GM21390 (cell line): ENCODE data around the gene SEC14L1.
"Not testable (repeated sequence)": the region's sequence is repeated elsewhere in the genome, so short reads cannot be mapped to it uniquely, and the experiment has no call there.

ENCODE experiments used
- ATAC-seq: cut with Tn5 transposase; IDR thresholded peaks from one replicate; pipeline ENCODE4 v1.9.1; 2021; ENCODE audit not compliant: unreplicated experiment

SEC14L1 gene

DNA sequence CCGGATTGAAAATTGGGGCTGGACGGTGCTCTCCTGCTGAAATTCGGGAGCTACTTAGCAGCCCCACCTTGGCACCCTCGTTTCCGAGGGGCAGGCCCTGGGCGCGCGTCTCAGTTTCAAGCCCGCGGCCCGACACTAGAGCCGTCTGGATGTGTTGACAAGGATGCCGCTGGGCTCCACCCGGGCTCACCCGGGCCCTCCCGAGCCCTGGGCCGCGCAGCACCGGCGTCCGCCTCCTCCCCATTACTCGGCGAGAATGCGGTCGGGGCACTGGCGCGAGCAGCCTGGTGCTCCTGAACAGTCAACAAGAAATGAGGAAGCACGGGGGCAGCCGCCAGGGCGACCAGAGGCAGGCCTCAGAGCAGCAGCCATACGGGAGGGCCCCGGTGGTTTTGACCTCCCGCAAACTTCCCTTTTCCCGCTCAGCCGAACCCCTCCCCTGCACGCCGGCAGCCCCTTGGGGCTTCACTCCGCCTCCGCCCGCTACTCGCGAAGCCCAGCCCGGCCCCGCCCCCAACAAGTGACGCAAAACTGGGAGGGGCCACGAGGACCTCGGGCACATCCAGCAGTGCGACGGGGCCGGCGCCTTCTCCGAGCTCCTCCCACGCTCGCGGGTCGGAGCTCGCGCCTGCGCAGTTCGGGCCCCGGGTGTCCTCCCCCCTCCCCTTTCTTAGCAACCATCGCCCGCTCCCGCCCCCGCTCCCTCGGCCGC lies 447 bp upstream of the SEC14L1 start:
- peak; percentile 82 for ATAC-seq

- ATAC-seq = no peak
Observed at GRCh38 chr17:77141846-77142449, 1.2 kb downstream of the SEC14L1 start.

GRCh38 chr17:77142689-77143088 lies 1.9 kb downstream of the SEC14L1 start:
- no peak for ATAC-seq

- no peak for ATAC-seq
Observed at GRCh38 chr17:77143306-77143705, 2.5 kb downstream of the SEC14L1 start.

GRCh38 chr17:77144227-77144626 lies 3.5 kb downstream of the SEC14L1 start:
- no peak for ATAC-seq

GRCh38 chr17:77145224-77145611 lies 4.4 kb downstream of the SEC14L1 start:
- no peak for ATAC-seq

GRCh38 chr17:77145612-77146245 lies 5.0 kb downstream of the SEC14L1 start:
- ATAC-seq = no peak

DNA sequence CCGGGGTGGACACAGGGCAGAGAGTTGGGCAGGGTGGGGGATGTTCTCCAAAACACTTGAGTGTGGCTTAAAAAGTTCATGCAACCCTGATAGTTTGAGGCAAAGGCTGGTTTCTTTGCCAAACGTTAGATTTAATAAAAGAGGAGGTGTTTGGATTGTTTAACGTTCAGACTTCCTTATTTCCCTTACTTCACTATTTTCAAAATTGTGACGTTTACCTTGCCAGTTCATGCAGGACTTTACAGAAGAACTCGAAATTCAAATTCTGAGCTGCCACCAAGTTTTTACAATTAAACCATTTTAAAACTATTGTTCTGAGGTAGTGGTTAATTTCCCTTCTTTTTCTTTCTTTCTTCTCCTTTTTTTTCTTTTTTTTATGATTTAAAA lies 5.5 kb downstream of the SEC14L1 start:
- no peak for ATAC-seq

DNA sequence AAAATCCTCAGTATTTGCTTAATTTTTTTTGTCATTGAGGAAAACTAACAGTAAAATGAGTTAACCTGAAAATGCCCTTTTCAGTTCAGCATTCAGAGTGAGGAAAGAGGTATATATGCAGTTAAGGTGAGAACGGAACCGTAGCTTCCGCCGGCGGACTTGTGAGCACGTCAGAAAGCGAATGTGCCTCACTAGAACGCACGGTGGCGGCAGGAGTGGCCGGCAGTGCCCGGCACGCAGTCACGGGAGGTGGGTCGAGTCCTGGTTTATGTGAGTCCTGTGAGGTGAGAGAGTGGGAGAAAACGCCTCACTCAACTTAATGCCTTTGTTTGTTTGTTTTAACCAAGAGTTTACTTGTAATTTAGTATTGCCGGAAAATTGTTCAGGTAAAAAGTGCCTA lies 6.1 kb downstream of the SEC14L1 start:
- ATAC-seq = no peak

DNA sequence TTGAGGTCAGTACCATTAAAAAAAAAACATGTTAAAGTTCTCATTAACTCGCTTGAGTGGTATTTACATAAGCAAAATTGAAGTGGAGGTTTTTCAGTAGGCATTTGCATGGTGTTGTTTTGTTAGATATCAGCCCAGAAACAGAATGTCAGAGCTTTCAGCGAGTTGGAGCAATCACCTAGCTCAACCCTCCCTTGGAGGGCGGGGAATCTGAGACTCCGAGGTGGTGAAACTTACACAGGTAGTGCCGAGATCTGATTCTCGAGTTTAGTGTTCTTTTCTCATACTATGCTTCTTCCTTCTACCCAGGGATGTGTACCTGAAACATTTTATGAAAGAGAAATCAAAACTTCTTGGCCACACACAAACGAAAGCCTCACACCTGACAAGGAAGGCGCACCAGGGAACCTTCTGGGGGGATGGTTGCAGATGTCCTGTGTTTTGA lies 6.6 kb downstream of the SEC14L1 start:
- ATAC-seq = peak; percentile 60

- no peak for ATAC-seq
Observed at GRCh38 chr17:77148077-77148939, 7.5 kb downstream of the SEC14L1 start.

DNA sequence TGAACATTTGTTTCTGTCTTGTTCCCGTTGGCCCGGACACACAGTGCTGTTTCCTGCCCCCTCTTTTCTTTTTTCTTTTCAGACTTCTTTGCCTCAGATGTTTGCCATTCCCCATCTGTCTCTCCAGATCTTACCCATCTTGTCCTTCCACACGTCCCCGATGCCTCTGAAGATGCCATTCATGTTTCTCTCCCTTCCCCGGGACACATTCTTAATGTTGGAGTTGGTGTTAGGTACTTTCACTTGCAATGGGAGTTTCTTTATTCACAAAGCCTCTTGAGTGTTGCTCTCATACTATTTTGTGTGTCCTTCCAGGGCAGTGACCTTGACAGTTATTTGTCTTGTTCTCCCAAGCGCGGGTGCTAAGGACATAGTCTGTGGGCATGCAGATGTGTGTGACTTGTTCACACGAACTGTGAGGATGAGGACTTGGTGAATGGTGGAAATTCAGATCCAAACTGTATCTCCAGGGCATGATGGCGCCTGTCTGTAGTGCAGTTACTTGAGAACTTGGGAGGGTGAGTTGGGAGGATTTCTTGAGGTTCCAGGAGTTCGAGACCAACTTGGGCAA lies 8.3 kb downstream of the SEC14L1 start:
- no peak for ATAC-seq

- ATAC-seq = no peak
Observed at GRCh38 chr17:77150196-77150595, 9.4 kb downstream of the SEC14L1 start.

- ATAC-seq = no peak
Observed at GRCh38 chr17:77151186-77151585, 10.4 kb downstream of the SEC14L1 start.

- not testable (repeated sequence) for ATAC-seq
Observed at GRCh38 chr17:77152056-77152455, 11.3 kb downstream of the SEC14L1 start.

- no peak for ATAC-seq
Observed at GRCh38 chr17:77153472-77153871, 12.7 kb downstream of the SEC14L1 start.

DNA sequence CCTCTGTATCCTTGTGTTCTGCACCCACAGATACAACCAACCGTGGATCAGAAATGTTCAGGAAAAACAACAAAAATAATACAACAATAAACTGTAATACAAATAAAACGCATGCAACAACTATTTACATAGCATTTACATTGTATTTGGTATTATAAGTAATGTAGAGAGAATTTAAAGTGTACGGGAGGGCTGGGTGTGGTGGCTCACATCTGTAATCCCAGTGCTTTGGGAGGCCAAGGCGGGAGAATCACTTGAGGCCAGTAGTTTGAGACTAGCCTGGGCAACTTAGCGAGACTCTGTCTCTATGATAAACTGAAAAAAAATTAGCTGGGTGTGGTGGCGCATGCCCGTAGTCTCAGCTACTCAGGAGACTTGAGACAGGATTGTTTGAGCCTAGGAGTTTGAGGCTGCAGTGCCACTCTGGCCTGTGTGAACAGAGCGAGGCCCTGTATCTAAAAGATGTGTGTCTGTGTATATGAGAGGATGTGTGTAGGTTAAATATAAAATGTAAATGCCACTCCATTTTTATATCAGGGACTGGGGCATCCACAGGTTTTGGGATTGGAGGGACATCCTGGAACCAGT lies 13.3 kb downstream of the SEC14L1 start:
- no peak for ATAC-seq

DNA sequence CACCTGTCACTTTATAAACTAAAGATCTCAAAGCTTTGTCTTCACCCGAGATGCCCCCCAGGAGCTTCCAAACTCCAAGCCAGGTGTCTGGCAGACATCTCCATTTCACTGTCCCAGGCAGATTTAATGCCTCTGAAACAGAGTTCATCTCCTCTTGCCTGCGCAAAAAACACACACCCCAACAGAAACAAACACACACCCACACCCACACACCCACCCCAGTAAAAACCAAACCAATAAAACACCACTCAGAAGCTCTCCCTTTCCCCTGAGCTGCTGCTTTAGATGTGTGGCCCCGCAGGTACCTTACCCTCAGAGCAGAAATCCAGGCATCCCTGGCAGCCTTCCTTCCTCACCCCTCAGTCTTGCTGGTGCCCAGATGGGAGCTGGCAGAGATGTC lies 14.4 kb downstream of the SEC14L1 start:
- no peak for ATAC-seq

DNA sequence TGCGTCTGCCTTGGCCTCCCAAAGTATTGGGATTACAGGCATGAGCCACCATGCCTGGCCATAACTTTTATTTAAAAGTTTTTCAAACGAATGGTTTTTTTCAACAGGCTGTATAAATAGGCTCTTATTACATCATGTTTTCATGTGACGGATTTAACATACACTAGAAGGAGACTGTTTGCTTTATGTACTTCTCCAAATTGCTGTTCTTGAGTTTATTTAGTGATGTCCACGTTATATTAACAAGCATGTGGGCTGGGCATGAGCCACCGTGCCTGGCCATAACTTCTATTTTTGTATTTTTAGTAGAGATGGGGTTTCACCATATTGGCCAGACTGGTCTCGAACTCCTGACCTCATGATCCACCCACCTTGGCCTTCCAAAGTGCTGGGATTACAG lies 17.0 kb downstream of the SEC14L1 start:
- not testable (repeated sequence) for ATAC-seq

- ATAC-seq = no peak
Observed at GRCh38 chr17:77160091-77160874, 19.5 kb downstream of the SEC14L1 start.
